ENCODE data around the gene ECPAS.

DNA sequence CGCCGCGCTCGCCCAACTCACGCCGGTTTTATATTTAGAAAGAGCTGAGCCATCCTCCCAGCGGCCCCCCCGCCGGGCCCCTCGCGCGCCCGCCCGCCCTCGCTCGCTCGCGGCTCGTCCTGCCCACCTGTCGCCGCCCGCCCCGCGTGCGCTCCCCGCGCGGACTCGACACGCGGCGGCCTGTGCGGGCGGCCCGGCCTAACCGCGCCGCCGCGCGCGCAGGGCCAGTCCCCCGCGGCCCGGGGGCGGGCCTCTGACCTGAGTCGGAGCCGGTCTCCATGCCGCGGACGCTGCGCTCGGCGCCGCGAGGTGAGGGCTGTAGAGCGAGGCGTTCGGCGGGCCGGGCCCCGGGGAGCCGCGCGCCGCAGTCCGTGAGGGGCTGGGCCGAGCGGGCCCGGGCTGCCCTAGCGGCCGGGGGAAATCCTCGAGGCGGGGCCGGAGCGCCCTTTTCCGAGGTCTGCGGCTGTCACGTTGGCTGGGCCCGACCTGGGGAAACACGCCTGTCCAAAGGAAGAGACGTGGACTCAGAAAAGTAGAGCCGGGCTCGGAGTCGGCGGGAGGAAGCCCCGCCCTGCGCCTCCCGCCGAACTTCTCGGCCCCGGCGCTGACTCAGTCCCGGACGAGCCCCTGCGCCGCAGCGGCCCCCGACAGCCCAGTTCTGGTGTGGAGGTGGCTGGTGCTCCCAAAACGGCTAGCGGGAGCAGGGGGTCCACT lies at the start of gene ECPAS:
- no peak for TF ChIP-seq CTCF (conservative IDR thresholded peaks at IDR 0.05; ENCODE audit: low read length)
- TF ChIP-seq EZH2phosphoT487 (IDR thresholded peaks at IDR 0.05; ENCODE audit: borderline replicate concordance, low read depth, low read length): no peak

All from OCI-LY7 (cell line).